Activated T-cell treated with anti-CD3 and anti-CD28 coated beads, Interleukin-2, amount 50 U/mL, for 24 hours (primary cell): ENCODE measurements around the gene SRRM1.
"Not testable (repeated sequence)": the region's sequence is repeated elsewhere in the genome, so short reads cannot be mapped to it uniquely, and the experiment has no call there.

Source experiments
- DNase-seq: peaks from one replicate; pipeline ENCODE4 v3.0.0-alpha.2; 2020
- H3K27ac Mint-ChIP-seq: 2 replicates; pipeline ENCODE4 v1.8.0; 2020; ENCODE audit warnings: mild to moderate bottlenecking, mixed read lengths
- H3K27me3 Mint-ChIP-seq: 2 replicates; pipeline ENCODE4 v1.8.0; 2020; ENCODE audit warnings: mixed read lengths
- H3K36me3 Mint-ChIP-seq: 2 replicates; pipeline ENCODE4 v1.8.0; 2020; ENCODE audit warnings: low read depth, mixed read lengths
- H3K4me1 Mint-ChIP-seq: 2 replicates; pipeline ENCODE4 v1.8.0; 2020; ENCODE audit warnings: low read depth, mixed read lengths
- H3K4me3 Mint-ChIP-seq: 2 replicates; pipeline ENCODE4 v1.8.0; 2020; ENCODE audit warnings: mild to moderate bottlenecking, moderate library complexity, mixed read lengths
- H3K9me3 Mint-ChIP-seq: 2 replicates; pipeline ENCODE4 v1.8.0; 2020; ENCODE audit warnings: mixed read lengths

SRRM1 gene

DNA sequence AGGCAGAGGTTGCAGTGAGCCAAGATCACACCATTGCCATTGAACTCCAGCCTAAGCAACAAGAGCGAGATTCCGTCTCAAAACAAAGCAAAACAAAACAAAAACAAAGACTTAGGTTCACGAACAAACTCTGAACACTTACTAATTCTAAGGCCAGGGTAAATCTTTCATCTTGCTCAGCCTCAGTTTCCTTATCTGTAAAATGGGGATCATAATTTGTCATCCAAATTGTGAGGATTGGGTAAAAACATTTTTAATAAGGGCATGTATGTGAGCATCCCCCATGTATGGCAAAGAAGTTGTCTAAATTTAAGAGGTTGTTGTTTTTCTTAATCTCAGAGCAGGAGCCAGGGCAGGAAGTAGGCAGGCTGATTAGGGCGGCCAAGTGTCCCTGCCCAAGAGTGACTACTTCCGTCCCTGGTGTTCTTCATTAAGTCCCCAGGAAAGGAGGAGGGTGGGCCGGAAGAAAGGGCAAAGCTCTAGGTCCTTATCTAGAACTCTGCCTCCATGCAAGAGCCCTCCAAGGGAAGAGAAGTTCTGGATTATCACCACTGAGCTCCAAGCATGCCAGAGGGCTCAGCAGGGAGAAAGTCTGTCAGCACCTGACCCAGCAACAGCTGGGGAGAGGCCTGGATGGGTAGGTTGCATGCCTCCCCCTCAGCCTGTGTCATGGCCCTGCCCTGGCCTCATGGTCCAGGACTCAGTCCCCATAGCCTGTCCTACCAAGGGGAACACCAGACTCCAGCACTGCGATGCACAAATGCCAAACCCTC, 52.3 kb downstream of the SRRM1 start:
- Mint-ChIP-seq H3K9me3 (no peaks in the 10 kb centered on the region), H3K4me3 (no peak overlapping the region), H3K36me3 (no peaks in the 10 kb centered on the region), H3K4me1 (peaks cover 4% of the 10 kb centered on the region), H3K27ac (no peak overlapping the region), H3K27me3 (peaks cover 4% of the 10 kb centered on the region)
- no peak for DNase-seq

DNA sequence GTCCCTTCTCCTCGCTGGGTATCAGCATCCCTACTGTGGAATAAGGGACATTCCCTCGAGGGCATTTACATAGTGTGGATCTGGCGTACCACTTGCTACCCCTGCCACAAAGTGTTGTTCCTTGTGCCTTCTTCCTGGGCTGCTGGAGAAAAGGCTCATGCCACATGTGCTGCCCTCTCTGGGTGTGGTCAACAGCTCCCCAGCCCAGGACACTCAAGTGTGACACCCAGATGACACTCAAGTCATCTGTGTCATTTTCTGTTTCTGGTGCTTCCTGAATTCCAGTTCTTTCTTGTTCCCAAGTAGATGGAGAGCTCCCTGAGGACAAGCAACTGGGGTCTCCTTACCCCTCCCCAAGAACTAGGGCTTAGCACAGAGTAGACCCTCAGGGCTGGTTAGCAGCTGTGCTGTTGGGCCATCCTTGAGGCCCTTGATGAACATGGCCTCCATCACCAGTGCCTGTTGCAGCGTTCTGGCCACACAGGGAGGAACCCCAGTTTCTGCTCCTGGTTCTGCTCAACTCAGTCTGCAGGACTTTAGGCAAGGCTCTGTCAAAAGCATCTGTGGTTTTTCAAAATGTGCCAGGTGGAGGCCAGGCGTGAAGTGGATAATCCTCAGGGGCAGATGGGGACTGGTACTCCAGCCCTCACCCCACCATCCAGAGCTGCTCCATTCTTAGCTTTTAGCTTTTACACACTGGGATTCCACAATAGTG, 53.1 kb downstream of the SRRM1 start:
- Mint-ChIP-seq H3K36me3 (no peaks in the 10 kb centered on the region), H3K4me1 (peaks cover 4% of the 10 kb centered on the region), H3K27me3 (peaks cover 4% of the 10 kb centered on the region), H3K27ac (no peak overlapping the region), H3K4me3 (no peak overlapping the region), H3K9me3 (no peaks in the 10 kb centered on the region)
- DNase-seq, result no peak

DNA sequence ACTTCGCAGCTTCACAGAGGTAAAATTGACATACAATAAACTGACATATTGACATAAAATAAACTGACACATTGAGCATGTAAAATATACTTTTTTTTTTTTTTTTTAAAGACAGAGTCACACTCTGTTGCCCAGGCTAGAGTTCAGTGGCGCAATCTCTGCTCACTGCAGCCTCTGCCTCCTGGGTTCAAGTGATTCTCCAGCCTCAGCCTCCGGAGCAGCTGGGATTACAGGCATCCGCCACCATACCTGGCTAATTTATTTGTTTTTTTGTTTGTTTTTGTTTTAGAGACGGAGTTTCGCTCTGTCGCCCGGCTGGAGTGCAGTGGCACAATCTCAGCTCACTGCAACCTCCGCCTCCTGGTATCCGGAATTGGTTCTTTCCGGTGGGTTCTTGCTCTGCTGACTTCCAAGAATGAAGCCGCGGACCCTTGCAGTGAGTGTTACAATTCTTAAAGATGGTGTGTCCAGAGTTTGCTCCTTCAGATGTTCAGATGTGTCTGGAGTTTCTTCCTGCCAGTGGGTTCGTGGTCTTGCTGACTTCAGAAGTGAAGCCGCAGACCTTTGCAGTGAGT, 53.7 kb downstream of the SRRM1 start:
- H3K4me1 Mint-ChIP-seq, result peaks cover 4% of the 10 kb centered on the region
- no peaks in the 10 kb centered on the region for H3K36me3 Mint-ChIP-seq
- peaks cover 4% of the 10 kb centered on the region for H3K27me3 Mint-ChIP-seq
- H3K27ac Mint-ChIP-seq, result no peak overlapping the region
- no peak for DNase-seq
- H3K4me3 Mint-ChIP-seq, result no peak overlapping the region
- no peaks in the 10 kb centered on the region for H3K9me3 Mint-ChIP-seq

DNA sequence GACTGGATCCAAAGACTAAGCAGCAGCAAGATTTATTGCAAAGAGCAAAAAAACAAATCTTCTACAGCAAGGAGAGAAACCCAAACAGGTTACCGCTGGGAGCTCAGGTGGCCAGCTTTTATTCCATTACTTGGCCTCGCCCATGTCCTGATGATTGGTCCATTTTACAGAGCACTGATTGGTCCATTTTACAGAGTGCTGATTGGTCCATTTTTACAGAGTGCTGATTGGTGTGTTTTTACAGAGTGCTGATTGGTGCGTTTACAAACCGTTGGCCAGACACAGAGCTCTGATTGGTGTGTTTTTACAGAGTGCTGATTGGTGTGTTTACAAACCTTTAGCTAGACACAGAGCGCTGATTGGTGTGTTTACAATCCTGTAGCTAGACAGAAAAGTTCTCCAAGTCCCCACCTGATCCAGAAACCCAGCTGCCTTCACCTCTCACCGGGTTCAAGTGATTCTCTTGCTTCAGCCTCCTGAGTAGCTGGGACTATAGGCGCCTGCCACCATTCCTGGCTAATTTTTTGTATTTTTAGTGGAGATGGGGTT, 54.4 kb downstream of the SRRM1 start:
- not testable (repeated sequence) for DNase-seq, H3K4me3 Mint-ChIP-seq, H3K36me3 Mint-ChIP-seq, H3K27ac Mint-ChIP-seq, H3K9me3 Mint-ChIP-seq, H3K4me1 Mint-ChIP-seq, H3K27me3 Mint-ChIP-seq

DNA sequence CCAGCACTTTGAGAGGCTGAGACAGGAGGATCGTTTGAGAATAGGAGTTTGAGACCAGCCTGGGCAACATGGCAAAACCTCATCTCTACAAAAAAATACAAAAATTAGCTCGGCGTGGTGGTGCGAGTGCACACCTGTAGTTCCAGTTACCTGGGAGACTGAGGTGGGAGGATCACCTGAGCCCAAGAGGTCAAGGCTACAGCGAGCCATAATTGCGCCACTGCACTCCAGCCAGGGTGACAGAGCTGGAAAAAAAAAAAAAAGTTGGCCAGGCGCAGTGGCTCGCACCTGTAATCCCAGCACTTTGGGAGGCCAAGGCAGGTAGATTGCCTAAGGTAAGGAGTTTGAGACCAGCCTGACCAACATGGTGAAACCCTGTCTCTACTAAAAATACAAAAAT, 55.2 kb downstream of the SRRM1 start:
- not testable (repeated sequence) for H3K4me1 Mint-ChIP-seq, DNase-seq, H3K36me3 Mint-ChIP-seq, H3K4me3 Mint-ChIP-seq, H3K9me3 Mint-ChIP-seq, H3K27me3 Mint-ChIP-seq, H3K27ac Mint-ChIP-seq

DNA sequence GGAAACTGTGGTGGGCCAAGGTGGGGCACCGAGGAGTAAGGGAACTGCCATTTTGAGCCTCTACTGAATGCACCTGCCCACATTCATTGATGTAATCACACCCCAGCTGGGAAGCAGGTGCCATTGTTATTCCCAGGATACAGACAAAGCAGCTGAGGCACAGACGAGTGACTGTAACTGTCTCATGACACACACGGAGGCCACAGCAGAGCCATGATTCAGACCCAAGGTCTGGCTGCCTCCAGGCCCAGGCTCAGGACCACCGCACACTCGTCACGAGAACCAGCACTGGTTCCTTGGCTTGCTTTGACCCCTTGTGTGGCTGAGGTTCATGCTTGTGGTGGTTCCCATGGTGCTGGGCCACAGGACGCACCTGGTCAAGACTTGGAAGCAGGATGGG, 56.5 kb downstream of the SRRM1 start:
- Mint-ChIP-seq H3K4me3 (no peak overlapping the region), H3K27me3 (peaks cover 4% of the 10 kb centered on the region), H3K27ac (no peak overlapping the region), H3K9me3 (no peaks in the 10 kb centered on the region), H3K36me3 (no peaks in the 10 kb centered on the region), H3K4me1 (peaks cover 1% of the 10 kb centered on the region)
- no peak for DNase-seq

DNA sequence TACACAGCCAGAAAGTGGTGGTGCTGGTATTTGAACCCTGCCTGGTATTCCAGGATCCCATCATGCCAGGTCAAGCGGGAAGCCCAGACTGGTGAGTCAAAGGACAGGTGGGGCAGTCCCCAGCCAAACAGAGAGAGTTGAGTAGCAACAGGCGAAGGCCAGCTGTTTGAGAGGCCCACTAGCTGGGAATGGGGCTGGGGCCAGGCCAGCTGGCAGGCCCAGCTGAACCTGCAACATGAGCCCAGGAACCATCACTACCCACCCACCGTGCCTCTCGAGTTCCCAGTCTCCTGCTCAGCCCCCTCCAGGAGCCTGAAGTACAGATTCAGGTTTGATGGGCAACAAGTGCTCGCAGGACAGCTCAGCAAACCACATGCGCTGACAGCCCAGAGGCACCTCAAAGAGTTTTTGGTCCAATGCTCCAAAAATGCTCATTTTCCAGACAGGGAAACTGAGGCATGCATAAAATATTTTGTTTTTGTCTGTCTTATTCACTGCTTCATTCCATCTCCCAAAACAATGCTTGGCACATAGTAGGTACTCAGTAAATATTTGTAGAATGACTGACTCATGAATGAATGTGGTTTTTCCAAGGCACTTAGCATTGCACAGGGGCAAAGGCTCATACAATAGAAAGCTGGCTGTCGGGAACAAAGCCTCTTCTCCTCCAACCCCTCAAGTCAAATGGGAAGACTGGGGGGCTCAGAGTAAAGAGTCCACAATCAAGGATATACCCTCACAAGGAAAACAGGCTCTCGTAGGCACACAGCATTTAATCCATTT, 59.6 kb downstream of the SRRM1 start:
- no peak overlapping the region for H3K4me3 Mint-ChIP-seq
- no peak for DNase-seq
- H3K27me3 Mint-ChIP-seq, result peaks cover 4% of the 10 kb centered on the region
- no peaks in the 10 kb centered on the region for H3K36me3 Mint-ChIP-seq
- H3K9me3 Mint-ChIP-seq, result no peaks in the 10 kb centered on the region
- peaks cover 6% of the 10 kb centered on the region for H3K4me1 Mint-ChIP-seq
- no peak overlapping the region for H3K27ac Mint-ChIP-seq

DNA sequence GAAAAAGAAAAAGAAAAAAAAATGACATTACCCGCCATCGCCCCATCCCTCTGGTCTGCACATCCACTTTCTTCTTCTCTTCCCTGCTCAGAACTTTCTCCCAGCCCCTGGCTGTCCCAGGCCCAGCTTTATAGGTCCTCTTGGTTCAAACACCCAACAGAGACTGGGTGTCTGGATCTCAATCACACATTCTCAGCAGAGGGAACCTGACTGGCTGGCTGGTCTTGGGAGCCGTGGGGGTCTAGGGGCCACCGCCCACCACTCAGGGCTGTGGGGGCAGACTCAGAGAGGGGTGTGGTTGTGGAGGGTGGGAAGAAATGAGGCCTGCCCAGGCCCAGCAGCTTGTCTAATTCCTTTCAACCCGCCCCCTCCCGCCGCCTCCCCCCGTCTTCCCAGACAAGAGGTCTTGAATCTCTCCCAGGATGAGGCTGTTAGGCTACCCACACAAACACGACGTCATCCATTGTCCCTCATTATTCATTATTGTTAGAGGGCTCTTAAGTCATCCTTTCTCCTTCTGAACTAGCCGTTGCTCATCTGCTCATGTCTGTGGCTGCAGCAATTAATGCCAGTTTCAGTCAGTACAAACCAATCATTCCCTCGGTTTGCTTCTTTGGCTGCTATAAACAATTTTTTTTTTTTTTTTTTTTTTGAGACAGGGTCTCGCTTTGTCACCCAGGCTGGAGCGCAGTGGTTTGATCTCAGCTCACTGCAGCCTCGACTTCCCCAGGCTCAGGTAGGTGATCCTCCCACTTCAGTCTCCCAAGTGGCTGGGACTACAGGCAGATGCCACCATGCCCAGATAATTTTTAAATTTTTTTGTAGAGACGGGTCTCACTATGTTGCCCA, 61.5 kb downstream of the SRRM1 start:
- Mint-ChIP-seq H3K4me1 (peaks cover 10% of the 10 kb centered on the region), H3K27ac (no peak overlapping the region), H3K9me3 (no peaks in the 10 kb centered on the region), H3K27me3 (peaks cover 2% of the 10 kb centered on the region), H3K4me3 (no peak overlapping the region), H3K36me3 (no peaks in the 10 kb centered on the region)
- DNase-seq, result no peak

DNA sequence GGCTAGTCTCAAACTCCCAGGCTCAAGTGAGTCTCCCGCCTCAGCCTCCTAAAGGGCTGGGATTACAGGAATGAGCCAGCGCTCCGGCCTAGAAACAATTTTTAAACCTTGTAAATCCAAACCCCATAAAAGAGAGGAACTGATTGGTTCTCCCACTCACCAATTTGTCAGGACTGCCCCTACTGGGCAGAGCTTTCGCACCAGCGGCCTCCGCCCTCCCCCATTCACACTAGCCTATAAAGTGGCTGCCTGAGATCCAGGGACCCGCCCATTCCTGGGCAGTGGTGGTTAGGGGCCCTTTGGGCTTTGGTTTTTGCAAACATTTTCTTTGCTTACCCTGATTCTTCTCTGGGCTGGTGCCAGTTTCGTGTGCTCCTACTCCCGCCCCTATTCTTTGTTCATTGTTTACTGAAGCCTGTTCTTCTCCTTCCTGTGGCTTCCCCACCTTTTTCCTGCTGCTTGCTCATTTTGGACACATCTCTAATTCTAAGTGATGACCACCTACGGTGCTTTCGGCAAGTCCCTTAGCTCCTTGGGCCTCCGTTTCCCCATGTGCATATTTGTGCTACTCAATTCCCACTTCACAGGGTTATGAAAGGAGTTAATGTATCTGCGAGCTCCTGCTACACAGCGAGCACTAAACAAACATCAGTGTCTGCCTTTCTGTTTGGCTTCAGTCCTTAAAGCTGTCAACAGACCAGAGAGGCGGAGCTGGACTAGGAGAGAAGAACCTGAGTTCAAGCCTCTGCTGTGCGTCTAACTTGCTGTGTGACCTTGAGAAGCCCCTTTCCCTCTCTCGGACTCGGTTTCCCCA, 62.4 kb downstream of the SRRM1 start:
- peaks cover 16% of the 10 kb centered on the region for H3K4me1 Mint-ChIP-seq
- no peaks in the 10 kb centered on the region for H3K27me3 Mint-ChIP-seq
- no peak overlapping the region for H3K4me3 Mint-ChIP-seq
- no peak for DNase-seq
- no peaks in the 10 kb centered on the region for H3K9me3 Mint-ChIP-seq
- H3K36me3 Mint-ChIP-seq, result no peaks in the 10 kb centered on the region
- no peak overlapping the region for H3K27ac Mint-ChIP-seq

DNA sequence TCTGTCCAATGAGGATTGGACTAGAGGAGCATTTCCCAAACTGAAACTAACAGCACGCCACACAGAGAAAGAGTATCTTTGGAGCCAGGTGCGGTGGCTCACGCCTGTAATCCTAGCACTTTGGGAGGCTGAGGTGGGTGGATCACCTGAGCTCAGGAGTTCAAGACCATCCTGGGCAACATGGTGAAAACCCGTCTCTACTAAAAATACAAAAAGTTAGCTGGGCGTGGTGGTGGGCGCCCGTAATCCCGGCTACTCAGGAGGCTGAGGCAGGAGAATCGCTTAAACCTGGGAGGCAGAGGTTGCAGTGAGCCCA, 62.9 kb downstream of the SRRM1 start:
- not testable (repeated sequence) for H3K9me3 Mint-ChIP-seq, H3K36me3 Mint-ChIP-seq, H3K4me3 Mint-ChIP-seq, H3K27me3 Mint-ChIP-seq, H3K27ac Mint-ChIP-seq, DNase-seq
- H3K4me1 Mint-ChIP-seq, result peaks cover 16% of the 10 kb centered on the region

DNA sequence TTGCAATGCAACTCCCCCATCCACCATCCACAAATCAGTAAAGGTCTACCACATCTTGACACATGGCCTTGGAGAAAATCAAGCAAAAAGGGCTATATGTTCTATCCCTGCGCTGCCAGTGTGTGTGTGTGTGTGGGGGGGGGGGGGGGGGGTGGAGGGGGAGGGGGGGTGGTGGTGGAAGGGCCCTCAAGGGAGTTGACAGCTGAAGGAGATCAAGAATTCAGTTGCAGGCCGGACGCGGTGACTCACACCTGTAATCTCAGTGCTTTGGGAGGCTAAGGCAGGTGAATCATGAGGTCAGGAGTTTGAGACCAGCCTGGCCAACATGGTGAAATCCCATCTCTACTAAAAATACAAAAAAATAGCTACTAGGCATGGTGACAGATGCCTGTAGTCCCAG, 64.6 kb downstream of the SRRM1 start:
- no peaks in the 10 kb centered on the region for H3K9me3 Mint-ChIP-seq
- H3K4me1 Mint-ChIP-seq, result peaks cover 16% of the 10 kb centered on the region
- no peaks in the 10 kb centered on the region for H3K27me3 Mint-ChIP-seq
- no peak overlapping the region for H3K27ac Mint-ChIP-seq
- DNase-seq, result no peak
- no peak overlapping the region for H3K4me3 Mint-ChIP-seq
- H3K36me3 Mint-ChIP-seq, result no peaks in the 10 kb centered on the region

DNA sequence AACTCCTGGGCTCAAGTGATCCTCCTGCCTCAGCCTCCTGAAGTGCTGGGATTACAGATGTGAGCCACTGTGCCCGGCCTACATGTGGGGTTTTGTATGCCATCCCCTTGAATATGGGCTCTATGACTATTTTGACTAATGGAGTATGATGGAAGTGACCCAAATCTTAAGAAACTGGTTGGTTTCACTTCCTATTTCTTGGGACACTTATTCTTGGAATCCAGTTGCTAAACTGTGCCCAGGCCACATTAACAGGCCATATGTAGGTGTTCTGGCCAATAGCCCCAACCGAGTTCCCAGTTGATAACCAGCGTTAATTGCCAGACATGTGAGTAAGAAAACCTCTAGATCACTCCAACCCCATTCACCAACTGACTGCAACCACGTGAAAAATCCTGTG, 65.8 kb downstream of the SRRM1 start:
- H3K27ac Mint-ChIP-seq, result no peak overlapping the region
- H3K9me3 Mint-ChIP-seq, result no peaks in the 10 kb centered on the region
- H3K4me1 Mint-ChIP-seq, result peaks cover 16% of the 10 kb centered on the region
- no peak overlapping the region for H3K4me3 Mint-ChIP-seq
- H3K27me3 Mint-ChIP-seq, result no peaks in the 10 kb centered on the region
- no peaks in the 10 kb centered on the region for H3K36me3 Mint-ChIP-seq
- DNase-seq, result no peak

DNA sequence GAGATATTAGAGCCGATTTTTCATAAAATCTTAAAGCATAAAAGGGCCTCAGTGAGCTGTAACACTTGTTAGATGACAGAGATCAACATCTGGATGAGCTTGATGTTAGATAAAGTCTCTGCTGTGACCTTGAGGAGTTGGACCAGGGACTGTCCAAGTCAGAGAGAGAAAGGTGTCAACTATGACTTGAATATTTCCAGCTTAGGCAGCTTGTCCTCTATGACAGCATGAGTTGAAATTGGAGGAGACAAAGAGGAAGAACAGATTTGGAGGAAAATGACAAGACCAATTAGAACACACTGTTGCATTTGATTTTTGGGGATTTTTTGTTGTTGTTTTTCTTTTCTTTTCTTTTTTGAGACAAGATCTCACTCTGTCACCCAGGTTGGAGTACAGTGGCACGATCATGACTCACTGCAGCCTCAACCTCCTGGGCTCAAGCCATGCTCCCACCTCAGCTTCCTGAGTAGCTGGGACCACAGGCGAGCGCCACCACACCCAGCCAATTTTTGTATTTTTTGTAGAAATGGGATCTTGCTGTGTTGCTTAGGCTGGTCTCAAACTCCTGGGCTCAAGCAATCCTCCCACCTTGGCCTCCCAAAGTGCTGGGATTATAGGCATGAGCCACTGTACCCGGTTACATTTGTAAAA, 66.8 kb downstream of the SRRM1 start:
- no peak for DNase-seq
- no peak overlapping the region for H3K4me3 Mint-ChIP-seq
- no peaks in the 10 kb centered on the region for H3K27me3 Mint-ChIP-seq
- peak overlapping the region; percentile 34 for H3K27ac Mint-ChIP-seq
- peaks cover 18% of the 10 kb centered on the region for H3K4me1 Mint-ChIP-seq
- no peaks in the 10 kb centered on the region for H3K9me3 Mint-ChIP-seq
- H3K36me3 Mint-ChIP-seq, result no peaks in the 10 kb centered on the region
